Loucy (cell line): Measurements from ENCODE around the gene HS3ST5.

Experiments
- H2AFZ ChIP-seq: fragments of 200-600 bp; sonication (generic); 2 replicates; pipeline ENCODE4 v1.6.0; 2016; ENCODE audit warnings: antibody characterized with exemption, mild to moderate bottlenecking, low read length, moderate library complexity
- H3F3A ChIP-seq: fragments of 200-600 bp; 2 replicates; pipeline ENCODE4 v1.6.0; 2016; ENCODE audit warnings: antibody characterized with exemption, low read depth, mild to moderate bottlenecking
- H3K27me3 ChIP-seq: fragments of 200-600 bp; sonication (generic); 2 replicates; pipeline ENCODE4 v1.6.1; 2014; ENCODE audit warnings: low read length, mild to moderate bottlenecking; ENCODE audit not compliant: insufficient read depth, poor library complexity, severe bottlenecking
- H3K36me3 ChIP-seq: fragments of 200-600 bp; sonication (generic); 2 replicates; pipeline ENCODE4 v1.6.1; 2016; ENCODE audit warnings: low read length; ENCODE audit not compliant: insufficient read depth
- H3K4me1 ChIP-seq: fragments of 200-600 bp; sonication (generic); 2 replicates; pipeline ENCODE4 v1.5.1; 2014; ENCODE audit warnings: low read length, mild to moderate bottlenecking; ENCODE audit not compliant: insufficient read depth, poor library complexity, severe bottlenecking
- H3K4me2 ChIP-seq: fragments of 200-600 bp; sonication (generic); 2 replicates; pipeline ENCODE4 v1.6.0; 2014; ENCODE audit warnings: antibody characterized with exemption, low read length, low read depth, mild to moderate bottlenecking; ENCODE audit not compliant: poor library complexity, severe bottlenecking
- H3K4me3 ChIP-seq: fragments of 200-600 bp; sonication (generic); 2 replicates; pipeline ENCODE4 v1.5.1; 2014; ENCODE audit warnings: low read length, mild to moderate bottlenecking, mixed read lengths; ENCODE audit not compliant: poor library complexity, severe bottlenecking
- H3K79me2 ChIP-seq: fragments of 200-600 bp; sonication (generic); 2 replicates; pipeline ENCODE4 v1.6.1; 2014; ENCODE audit warnings: low read length; ENCODE audit not compliant: insufficient read depth
- H3K9ac ChIP-seq: fragments of 200-600 bp; sonication (generic); 2 replicates; pipeline ENCODE4 v1.6.0; 2014; ENCODE audit warnings: mild to moderate bottlenecking, low read depth, low read length, moderate library complexity; ENCODE audit not compliant: poor library complexity, severe bottlenecking
- H3K9me2 ChIP-seq: fragments of 200-600 bp; sonication (generic); replicated peaks from 2 replicates; pipeline ENCODE4 v1.6.1; 2016; ENCODE audit warnings: low read depth, low read length, mixed read lengths
- H3K9me3 ChIP-seq: fragments of 200-600 bp; sonication (generic); 2 replicates; pipeline ENCODE4 v1.6.1; 2014; ENCODE audit warnings: mild to moderate bottlenecking, antibody characterized with exemption, low read length, low read depth; ENCODE audit not compliant: insufficient read depth
- H4K20me1 ChIP-seq: fragments of 200-600 bp; sonication (generic); 2 replicates; pipeline ENCODE4 v1.6.0; 2014; ENCODE audit warnings: antibody characterized with exemption, low read length, mild to moderate bottlenecking; ENCODE audit not compliant: insufficient read depth, poor library complexity, severe bottlenecking
- CTCF ChIP-seq: fragments of 200-600 bp; sonication (generic); conservative IDR thresholded peaks from 2 replicates; pipeline ENCODE4 v1.5.1; 2014; ENCODE audit warnings: mild to moderate bottlenecking, antibody characterized with exemption, low read length
- EZH2phosphoT487 ChIP-seq: fragments of 200-600 bp; IDR thresholded peaks from 2 replicates; pipeline ENCODE4 v1.6.1; 2018; ENCODE audit warnings: antibody characterized with exemption, mild to moderate bottlenecking, moderate library complexity, borderline replicate concordance

HS3ST5 gene

DNA sequence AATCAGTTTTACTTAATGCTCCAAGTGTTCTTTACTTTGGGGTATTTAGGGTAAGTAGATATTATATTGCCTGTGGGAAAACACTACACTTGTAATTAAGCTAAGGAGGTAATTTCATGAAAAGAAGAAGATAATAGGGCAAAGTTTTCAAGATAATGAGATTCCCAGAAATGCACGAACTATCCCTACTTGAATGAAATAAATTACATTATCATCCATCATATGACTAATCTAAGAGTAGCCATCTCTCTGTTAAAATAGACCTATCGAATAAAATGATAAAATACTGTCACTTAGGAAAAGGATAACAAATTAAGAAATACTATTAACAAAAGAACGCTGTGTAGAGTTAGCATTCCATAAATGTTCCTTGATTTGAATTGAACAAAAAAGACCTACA, 236.8 kb downstream of the HS3ST5 start:
- Histone ChIP-seq H3K27me3 (no peaks in the 10 kb centered on the region), H2AFZ (no peak overlapping the region), H3K9me2 (no peaks in the 10 kb centered on the region), H3K4me3 (no peak overlapping the region), H3K9ac (no peak overlapping the region), H3F3A (no peaks in the 10 kb centered on the region), H3K79me2 (no peaks in the 10 kb centered on the region), H3K4me2 (no peak overlapping the region), H3K36me3 (no peaks in the 10 kb centered on the region), H3K4me1 (no peaks in the 10 kb centered on the region), H3K9me3 (no peaks in the 10 kb centered on the region), H4K20me1 (no peaks in the 10 kb centered on the region)
- TF ChIP-seq EZH2phosphoT487: no peak
- TF ChIP-seq CTCF: no peak

- Histone ChIP-seq H3K36me3 (no peaks in the 10 kb centered on the region), H3K4me3 (no peak overlapping the region), H3K9me3 (no peaks in the 10 kb centered on the region), H3K79me2 (no peaks in the 10 kb centered on the region), H3K4me1 (no peaks in the 10 kb centered on the region), H4K20me1 (no peaks in the 10 kb centered on the region), H3K9ac (no peak overlapping the region), H3K4me2 (no peak overlapping the region), H3F3A (no peaks in the 10 kb centered on the region), H3K27me3 (no peaks in the 10 kb centered on the region), H2AFZ (no peak overlapping the region), H3K9me2 (no peaks in the 10 kb centered on the region)
- TF ChIP-seq EZH2phosphoT487 (no peak), CTCF (no peak)
These were observed 241.6 kb downstream of the HS3ST5 start for GRCh38 chr6:114101255-114101654.

GRCh38 chr6:114100215-114100994, 242.4 kb downstream of the HS3ST5 start:
- no peaks in the 10 kb centered on the region for H3F3A ChIP-seq
- TF ChIP-seq CTCF (no peak), EZH2phosphoT487 (no peak)
- H3K9me3 ChIP-seq: no peaks in the 10 kb centered on the region
- H3K4me3 ChIP-seq: no peak overlapping the region
- H3K4me2 ChIP-seq: no peak overlapping the region
- no peak overlapping the region for H3K9ac ChIP-seq
- H4K20me1 ChIP-seq: no peaks in the 10 kb centered on the region
- no peak overlapping the region for H2AFZ ChIP-seq
- H3K36me3 ChIP-seq: no peaks in the 10 kb centered on the region
- no peaks in the 10 kb centered on the region for H3K4me1 ChIP-seq
- H3K79me2 ChIP-seq: no peaks in the 10 kb centered on the region
- H3K27me3 ChIP-seq: no peaks in the 10 kb centered on the region
- no peaks in the 10 kb centered on the region for H3K9me2 ChIP-seq
